GM12865 (cell line): ENCODE results near the gene PIGU.
A peak's percentile ranks its signal among the peaks of the same experiment; 100 is the strongest.

ENCODE experiments used
- DNase-seq: peaks from one replicate; pipeline ENCODE4 v3.0.0; 2010; ENCODE audit warnings: low read depth
- H3K4me3 ChIP-seq: 2 replicates; pipeline ENCODE4 v1.5.1; 2011; ENCODE audit warnings: mild to moderate bottlenecking, low read depth, low read length, control low read depth
- TF ChIP-seq, protein P1 (sequence below): IDR thresholded peaks from 2 replicates; pipeline ENCODE4 v1.5.1; 2011; ENCODE audit warnings: low read length, control low read depth, low read depth, inconsistent platforms; ENCODE audit not compliant: insufficient read depth; ENCODE audit errors: missing control alignments

PIGU gene

DNA sequence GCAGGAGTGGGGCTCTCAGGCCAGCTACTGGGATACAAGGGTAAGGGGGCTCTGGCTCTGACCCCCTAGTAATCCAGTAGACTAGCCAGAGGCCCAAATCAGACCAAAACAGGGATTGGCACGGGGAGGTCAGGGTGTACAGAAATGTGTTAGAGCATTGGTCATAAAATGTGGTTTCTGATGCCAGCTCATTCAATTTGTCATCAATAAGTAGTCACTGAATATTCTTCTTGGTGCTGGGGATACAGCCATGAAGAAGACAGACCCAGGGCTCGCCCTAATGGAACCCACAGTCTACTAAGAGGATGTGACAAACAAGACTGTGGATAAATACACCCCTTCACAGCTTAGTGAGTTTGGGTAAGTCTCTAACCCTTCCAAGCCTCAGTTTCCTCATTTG is 107.3 kb downstream of the PIGU start:
- TF ChIP-seq, protein P1, sequence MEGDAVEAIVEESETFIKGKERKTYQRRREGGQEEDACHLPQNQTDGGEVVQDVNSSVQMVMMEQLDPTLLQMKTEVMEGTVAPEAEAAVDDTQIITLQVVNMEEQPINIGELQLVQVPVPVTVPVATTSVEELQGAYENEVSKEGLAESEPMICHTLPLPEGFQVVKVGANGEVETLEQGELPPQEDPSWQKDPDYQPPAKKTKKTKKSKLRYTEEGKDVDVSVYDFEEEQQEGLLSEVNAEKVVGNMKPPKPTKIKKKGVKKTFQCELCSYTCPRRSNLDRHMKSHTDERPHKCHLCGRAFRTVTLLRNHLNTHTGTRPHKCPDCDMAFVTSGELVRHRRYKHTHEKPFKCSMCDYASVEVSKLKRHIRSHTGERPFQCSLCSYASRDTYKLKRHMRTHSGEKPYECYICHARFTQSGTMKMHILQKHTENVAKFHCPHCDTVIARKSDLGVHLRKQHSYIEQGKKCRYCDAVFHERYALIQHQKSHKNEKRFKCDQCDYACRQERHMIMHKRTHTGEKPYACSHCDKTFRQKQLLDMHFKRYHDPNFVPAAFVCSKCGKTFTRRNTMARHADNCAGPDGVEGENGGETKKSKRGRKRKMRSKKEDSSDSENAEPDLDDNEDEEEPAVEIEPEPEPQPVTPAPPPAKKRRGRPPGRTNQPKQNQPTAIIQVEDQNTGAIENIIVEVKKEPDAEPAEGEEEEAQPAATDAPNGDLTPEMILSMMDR, result no peak
- DNase-seq, result no peak
- H3K4me3 ChIP-seq, result no peak overlapping the region

DNA sequence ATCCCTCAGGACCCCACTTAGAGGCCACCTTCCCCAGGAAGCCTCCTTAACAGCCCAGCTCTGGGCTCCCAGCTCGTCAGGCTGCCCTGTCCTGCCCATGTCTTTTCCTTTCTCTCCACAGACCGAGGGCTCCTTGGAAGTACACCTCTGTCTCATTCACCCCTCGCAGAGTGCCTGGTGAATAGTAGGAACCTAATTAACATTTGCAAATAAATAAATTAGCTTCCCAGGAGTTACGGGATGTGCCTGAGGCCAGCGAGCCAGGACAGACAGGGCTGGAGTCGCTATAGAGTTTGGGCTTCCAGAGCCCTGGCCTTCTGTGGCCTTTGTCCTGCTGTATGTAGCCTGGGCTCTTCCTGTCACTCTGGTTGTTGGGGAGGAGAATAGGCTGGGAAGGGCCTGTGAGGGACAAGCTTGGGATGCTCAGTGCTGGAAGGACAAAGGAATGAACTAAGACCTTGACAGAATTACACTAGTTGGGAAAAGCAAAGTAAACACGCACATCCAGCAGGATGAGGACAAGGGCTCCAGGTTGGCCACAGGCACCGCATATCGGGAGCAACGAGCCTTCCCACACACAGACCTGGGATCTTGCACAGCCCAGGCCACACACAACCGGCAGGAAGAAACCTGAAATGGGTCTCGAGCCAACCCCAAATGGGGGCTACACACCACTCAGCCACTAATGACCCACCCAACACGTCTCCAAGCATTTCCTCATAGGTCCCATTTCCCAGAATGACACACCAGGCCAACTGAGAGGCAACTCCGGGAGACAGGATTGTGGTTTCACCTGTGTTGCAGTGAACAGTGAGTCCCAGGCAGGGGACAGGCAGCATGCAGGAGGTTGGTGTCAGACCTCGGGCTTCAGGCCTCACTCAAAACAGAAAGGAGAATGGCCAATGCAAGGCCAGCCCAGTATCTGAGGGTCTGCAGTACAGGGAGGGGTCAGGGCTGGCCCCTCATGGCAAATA is 108.7 kb downstream of the PIGU start:
- no peak for DNase-seq
- no peak overlapping the region for H3K4me3 ChIP-seq
- TF ChIP-seq, protein P1, result no peak

DNA sequence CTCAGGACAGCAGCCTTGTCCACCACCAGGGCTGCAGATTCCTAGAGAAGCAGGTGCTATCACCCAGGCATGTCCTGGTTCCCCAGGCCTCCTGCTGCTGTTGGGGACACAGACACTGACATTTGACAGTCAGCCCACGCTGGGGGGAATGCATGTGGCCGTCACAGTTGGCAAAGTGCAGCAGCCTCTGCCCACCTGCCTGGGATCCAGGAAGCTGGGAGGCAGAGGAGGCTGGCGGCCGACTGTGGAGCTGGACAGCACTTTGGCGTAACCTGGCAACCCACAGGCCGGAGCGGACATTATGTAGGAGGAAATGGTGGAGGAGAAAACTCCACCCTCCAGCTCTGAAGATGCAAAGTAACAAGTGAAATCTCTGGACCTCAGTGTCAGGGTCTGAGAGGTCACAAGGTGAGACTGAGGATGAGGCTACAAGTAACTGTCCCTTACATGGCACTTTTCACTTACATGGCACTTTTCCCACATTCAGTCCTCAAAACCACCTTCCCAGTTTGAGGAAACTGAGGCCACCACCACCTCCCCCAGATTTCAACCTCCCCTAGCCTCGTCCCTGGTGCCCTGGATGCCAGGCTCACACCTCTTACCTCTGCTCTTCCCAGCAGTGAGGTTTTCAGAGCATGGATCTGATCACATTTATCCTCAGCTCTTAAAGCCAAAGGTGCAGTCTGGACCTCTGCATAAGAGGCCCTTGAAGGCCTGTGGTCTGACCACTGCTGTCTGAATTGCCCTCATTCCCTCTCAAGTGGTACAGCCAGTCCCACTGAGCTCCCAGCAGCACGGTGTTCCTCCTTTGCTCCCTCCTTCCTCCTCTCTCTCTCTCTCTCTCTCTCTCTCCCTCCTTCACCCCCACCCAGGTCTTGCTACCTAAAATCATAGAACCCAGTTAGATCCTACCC is 109.7 kb downstream of the PIGU start:
- TF ChIP-seq, protein P1, result no peak
- H3K4me3 ChIP-seq, result no peak overlapping the region
- DNase-seq, result no peak

DNA sequence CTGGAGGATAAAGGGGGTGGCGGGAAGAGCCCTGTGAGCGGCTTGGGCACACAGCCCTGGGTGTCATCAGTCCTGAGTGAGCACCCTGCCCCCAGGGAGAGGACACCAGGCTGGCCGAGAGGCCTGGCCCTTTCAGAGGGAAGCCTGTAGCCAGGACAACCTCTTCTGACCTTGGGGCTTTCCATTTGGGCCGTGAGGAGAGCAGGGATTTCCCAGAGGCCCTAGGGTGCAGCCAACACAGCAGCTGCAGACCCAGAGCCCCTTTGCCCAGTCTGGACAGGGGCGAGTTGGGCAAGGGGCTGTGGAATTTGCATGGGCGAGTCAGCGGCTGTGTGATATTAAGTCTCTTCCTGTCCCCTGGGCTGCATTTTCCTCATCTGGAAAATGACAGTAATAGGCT is 112.1 kb downstream of the PIGU start:
- TF ChIP-seq, protein P1, result no peak
- DNase-seq, result peak; percentile 24
- H3K4me3 ChIP-seq, result no peak overlapping the region

DNA sequence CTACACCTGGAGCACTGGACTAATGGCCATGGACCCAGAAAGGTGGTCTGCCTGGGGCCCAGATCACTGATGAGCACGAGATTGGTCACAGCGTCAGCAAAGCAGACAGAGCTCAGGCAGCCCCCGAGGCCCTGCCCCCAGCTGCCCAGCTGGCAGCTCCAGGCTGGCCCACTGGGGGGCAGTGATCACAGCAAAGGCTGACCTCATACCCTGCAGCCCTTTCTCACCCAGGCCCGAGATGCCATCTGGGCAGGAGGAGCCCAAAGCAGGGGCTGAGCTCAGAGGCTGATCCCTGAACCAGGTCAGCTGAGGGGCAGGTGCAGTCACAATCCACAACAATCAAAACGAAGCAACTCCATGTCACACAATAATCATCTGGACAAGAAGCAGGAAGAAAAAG is 114.3 kb downstream of the PIGU start:
- peak; percentile 34 for DNase-seq
- TF ChIP-seq, protein P1, result peak; percentile 46
- no peak overlapping the region for H3K4me3 ChIP-seq

DNA sequence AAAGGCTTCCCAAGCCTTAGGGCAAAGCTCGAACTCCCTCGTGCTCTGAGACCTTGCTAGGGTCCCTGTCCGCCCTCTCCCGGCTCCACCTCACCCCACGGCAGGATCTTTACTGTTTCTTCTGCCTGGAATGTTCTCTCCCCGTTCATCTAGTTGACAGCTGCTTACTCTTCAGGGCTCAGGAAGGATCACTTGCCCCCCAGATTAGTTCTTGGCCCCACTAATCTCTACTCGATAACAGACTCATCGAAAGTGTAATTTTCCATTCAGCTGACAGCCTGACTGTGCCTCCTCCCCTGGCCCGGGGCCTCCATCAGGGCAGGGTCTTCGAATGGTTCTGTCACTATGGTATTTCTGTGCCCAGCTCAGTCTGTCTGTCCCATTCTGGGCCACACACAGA is 115.2 kb downstream of the PIGU start:
- TF ChIP-seq, protein P1, result no peak
- DNase-seq, result no peak

More for the DNA sequence above, 115.2 kb downstream of the PIGU start:
- H3K4me3 ChIP-seq, result no peak overlapping the region
